Fibroblast of skin of abdomen (primary cell): ENCODE results near the gene CAVIN2.

Source experiments
- DNase-seq: peaks from one replicate; pipeline ENCODE4 v3.0.0-alpha.2; 2013

The CAVIN2 gene

DNA sequence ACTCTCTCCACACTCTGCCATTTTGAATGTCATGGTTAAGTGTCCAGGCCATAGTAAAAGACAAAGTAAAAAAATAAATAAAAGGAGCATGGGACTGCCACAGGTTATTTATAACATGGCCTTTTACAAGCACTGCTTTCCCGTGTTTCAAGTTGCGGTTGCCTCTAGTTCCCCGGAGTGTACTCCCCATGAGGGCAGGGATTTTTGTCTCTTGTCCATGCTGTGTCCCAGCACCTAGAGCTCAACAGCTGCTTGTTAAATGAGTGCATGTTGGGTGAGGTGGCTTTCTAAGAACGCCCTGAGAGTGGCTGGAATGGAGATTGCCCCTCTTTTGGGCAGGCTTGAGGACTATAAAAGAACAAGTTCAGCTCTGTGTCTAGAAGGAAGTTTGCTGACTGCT lies 8.4 kb downstream of the CAVIN2 start:
- DNase-seq, result no peak

- no peak for DNase-seq
Observed at GRCh38 chr2:191836853-191837769, 9.8 kb downstream of the CAVIN2 start.

GRCh38 chr2:191836471-191836852 lies 10.4 kb downstream of the CAVIN2 start:
- DNase-seq, result no peak

DNA sequence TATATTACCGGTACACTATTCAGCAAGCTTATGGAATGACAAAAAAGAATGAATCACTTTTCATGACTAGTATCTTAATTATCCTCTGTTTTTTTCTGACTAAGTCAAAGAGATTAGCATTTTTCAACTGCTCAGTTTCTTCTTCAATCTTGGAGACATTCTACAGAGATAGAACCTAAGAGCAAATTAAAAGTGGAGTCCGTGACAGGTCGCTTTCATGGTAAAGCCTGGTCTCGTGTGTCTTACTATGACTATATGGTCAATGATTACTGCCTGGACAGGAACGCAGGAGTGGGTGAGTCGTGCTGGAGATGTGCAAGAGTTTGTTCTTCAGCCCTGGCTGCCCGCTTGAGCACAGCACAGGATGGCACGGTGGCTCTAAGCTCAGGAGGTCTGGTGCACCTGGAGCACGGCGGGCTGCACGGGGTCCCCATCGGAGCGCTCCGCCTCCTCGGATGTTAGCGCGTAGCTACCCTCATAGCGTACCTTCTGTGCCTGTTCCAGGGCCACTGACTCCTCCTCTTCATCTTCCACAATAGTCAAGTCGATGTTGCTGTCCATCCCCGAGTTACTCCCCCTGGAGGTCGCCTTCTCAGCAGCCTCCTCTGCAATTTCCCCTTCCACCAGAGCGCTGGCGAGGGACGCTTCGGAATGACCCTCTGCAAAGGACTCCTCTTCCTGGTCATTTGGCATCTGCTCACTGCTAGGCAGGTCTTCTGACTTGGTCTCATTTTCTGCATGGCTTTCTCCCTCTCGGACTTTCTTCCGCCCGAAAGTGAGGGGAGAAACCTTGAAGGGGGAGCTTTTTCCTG lies 11.1 kb downstream of the CAVIN2 start:
- peak; percentile 39 for DNase-seq

GRCh38 chr2:191835100-191835499 lies 11.8 kb downstream of the CAVIN2 start:
- DNase-seq, result no peak

- no peak for DNase-seq
Observed at GRCh38 chr2:191833356-191833755, 13.5 kb downstream of the CAVIN2 start.

DNA sequence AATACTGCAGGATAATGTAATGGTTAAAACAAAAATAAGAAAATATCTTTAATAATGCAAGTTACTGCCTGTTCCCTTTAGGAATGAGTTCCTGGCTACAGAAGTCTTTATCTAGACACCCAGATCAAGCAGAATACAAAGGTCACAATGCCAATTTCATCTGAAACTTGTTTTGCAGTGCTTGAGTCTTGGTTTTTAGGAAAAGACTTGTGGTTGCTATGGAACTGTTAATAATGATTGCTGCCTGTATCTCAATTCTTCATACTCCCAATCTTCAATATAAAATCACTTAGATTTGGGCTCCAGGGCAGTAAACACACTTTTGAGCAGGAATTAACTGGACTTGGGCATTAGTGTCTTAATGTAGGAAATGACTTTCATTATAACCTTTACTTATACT lies 14.2 kb downstream of the CAVIN2 start:
- DNase-seq, result no peak

DNA sequence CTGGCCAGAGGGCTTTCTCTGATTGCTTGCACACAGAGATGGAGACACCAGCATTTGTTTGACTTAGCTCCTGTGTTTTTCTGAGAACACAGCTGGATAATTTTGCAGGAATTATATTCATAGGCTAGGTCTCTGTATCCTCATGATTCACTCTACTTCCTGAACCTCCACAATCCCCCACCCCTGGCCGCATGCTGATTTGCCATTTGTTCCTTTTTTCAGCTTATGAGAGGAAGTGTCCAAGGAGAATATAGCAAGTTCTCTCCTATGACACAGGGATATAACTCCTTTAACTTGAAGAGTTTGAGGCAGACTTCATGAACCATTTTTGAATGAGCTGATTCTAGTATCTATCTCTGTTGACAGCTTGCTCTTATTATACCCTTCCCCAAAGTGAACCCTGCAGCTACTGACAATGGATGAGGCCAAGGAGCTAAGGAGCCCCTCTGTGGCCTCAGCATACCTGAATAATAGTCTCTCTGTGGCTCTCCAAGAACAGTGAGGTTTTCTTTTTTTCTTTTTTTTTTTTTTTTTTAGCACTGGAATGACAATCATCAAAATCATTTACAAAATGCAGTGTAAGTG lies 15.4 kb downstream of the CAVIN2 start:
- DNase-seq, result no peak

- peak; percentile 41 for DNase-seq
Observed at GRCh38 chr2:191824398-191824797, 22.5 kb downstream of the CAVIN2 start.

DNA sequence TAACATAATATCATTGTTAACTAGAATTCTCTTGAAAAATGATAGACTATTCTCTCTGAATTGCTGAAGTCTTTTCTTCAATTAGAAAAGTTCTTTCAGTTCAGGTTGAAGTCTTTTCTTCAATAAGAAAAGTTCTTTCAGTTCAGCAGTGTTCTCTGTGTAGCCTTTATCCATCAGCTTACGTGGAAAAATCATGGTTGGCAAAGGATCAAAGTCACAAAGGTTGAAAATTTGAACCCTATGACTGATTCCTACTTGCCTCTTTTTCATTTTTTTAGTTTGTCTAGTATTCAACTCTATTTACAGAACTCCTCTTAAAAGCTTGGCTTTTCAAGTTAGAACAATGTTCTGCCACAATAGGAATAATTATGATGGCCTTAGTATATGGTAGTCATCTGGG lies 25.8 kb downstream of the CAVIN2 start:
- no peak for DNase-seq

- no peak for DNase-seq
Observed at GRCh38 chr2:191818725-191819350, 28.1 kb downstream of the CAVIN2 start.

GRCh38 chr2:191818133-191818532 lies 28.8 kb downstream of the CAVIN2 start:
- DNase-seq, result no peak

GRCh38 chr2:191815010-191815409 lies 31.9 kb downstream of the CAVIN2 start:
- no peak for DNase-seq

DNA sequence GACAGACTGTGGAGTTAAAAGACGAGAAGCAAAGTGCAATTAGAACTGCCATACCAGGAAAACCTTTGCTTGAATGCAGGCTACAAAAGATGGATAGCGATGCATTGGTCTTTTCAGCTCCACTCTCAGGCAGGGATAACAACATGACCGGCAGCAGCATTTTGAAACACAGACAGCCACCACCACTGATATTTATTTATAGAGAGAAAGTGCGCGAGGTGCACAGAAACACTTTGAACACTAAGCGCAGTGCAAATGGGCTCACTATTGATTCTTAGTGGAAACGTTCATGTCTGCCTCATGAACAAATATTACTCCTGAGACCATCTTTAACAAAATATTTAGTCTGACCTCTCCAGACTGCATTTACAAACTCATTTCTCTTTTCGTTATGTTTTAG lies 32.9 kb downstream of the CAVIN2 start:
- DNase-seq, result no peak

- peak; percentile 65 for DNase-seq
Observed at GRCh38 chr2:191811807-191812602, 34.9 kb downstream of the CAVIN2 start.

DNA sequence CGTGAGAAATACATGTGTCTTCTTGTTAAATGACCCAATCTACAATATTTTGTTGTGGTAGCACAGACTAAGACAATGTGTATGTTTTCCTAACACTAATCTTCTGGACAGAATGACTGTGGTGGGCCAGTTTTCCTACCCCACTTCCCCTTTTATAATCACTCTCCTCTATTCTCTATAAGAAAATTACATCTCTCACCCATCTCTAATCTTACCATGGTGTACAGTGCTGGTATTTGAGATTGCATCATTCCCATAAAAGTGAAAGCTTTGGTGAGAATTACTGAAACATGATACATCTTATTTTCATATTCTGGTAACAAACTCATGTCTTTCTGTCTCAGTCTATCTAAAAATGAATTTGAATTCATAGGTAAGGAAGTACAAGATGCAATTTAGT lies 40.5 kb downstream of the CAVIN2 start:
- DNase-seq, result peak; percentile 26

- DNase-seq, result no peak
Observed at GRCh38 chr2:191804766-191805165, 42.1 kb downstream of the CAVIN2 start.

GRCh38 chr2:191803007-191803406 lies 43.9 kb downstream of the CAVIN2 start:
- no peak for DNase-seq

- DNase-seq, result no peak
Observed at GRCh38 chr2:191802180-191802579, 44.7 kb downstream of the CAVIN2 start.

GRCh38 chr2:191800874-191801273 lies 46.0 kb downstream of the CAVIN2 start:
- DNase-seq, result no peak

GRCh38 chr2:191799526-191799925 lies 47.4 kb downstream of the CAVIN2 start:
- DNase-seq, result no peak
